ENCODE data around the gene SOWAHA. TPM values are rescaled to one million over a fixed set of nuclear protein-coding genes. Genes with fewer than 3 reads are reported as not detected.

The SOWAHA gene
- total RNA-seq, 1 donor from 2014 or later, result not detected

GRCh38 chr5:132815454-132815853, 2.4 kb downstream of the SOWAHA start:
- H3K36me3 ChIP-seq, result no peaks in the 10 kb centered on the region
- peaks cover 8 to 10% of the 10 kb centered on the region in 2 donors for H3K4me1 ChIP-seq
- no peaks in the 10 kb centered on the region for H3K9me3 ChIP-seq
- no peak for DNase-seq (ENCODE audit: low spot score in 2 of 2)
- H3K27ac ChIP-seq, result no peak overlapping the region
- no peak overlapping the region for H3K4me3 ChIP-seq
- peaks cover 5% of the 10 kb centered on the region for H3K27me3 ChIP-seq
- TF ChIP-seq CTCF (IDR thresholded peaks at IDR 0.05), result no peak
- intact Hi-C loops (cut with DNase I), result no loop called here

GRCh38 chr5:132816083-132816482, 3.0 kb downstream of the SOWAHA start:
- intact Hi-C loops (cut with DNase I), result no loop called here

GRCh38 chr5:132816554-132816953, 3.5 kb downstream of the SOWAHA start:
- DNase-seq (ENCODE audit: low spot score in 2 of 2), result peak in 1 of 2 donors; percentile 12
- Histone ChIP-seq H3K36me3 (no peaks in the 10 kb centered on the region), H3K27me3 (peaks cover 5% of the 10 kb centered on the region), H3K4me1 (peaks cover 8 to 10% of the 10 kb centered on the region in 2 donors), H3K4me3 (no peak overlapping the region), H3K27ac (no peak overlapping the region), H3K9me3 (no peaks in the 10 kb centered on the region)
- no peak for TF ChIP-seq CTCF (IDR thresholded peaks at IDR 0.05)
- intact Hi-C loops (cut with DNase I), result no loop called here

More at GRCh38 chr5:132816083-132816482, 3.0 kb downstream of the SOWAHA start:
- H3K9me3 ChIP-seq, result no peaks in the 10 kb centered on the region
- H3K27me3 ChIP-seq, result peaks cover 5% of the 10 kb centered on the region
- no peak overlapping the region for H3K27ac ChIP-seq
- peaks cover 8 to 10% of the 10 kb centered on the region in 2 donors for H3K4me1 ChIP-seq
- no peak for DNase-seq (ENCODE audit: low spot score in 2 of 2)
- H3K4me3 ChIP-seq, result no peak overlapping the region
- no peaks in the 10 kb centered on the region for H3K36me3 ChIP-seq
- TF ChIP-seq CTCF (IDR thresholded peaks at IDR 0.05), result no peak

GRCh38 chr5:132817011-132817410, 3.9 kb downstream of the SOWAHA start:
- Histone ChIP-seq H3K4me3 (no peak overlapping the region), H3K27ac (no peak overlapping the region), H3K9me3 (no peaks in the 10 kb centered on the region), H3K27me3 (peaks cover 5% of the 10 kb centered on the region), H3K4me1 (peaks cover 8 to 10% of the 10 kb centered on the region in 2 donors), H3K36me3 (no peaks in the 10 kb centered on the region)
- TF ChIP-seq CTCF (IDR thresholded peaks at IDR 0.05), result no peak
- intact Hi-C loops (cut with DNase I), result no loop called here
- no peak for DNase-seq (ENCODE audit: low spot score in 2 of 2)

GRCh38 chr5:132819468-132819867, 6.4 kb downstream of the SOWAHA start:
- no peaks in the 10 kb centered on the region for H3K27me3 ChIP-seq
- H3K36me3 ChIP-seq, result no peaks in the 10 kb centered on the region
- H3K27ac ChIP-seq, result no peak overlapping the region
- TF ChIP-seq CTCF (IDR thresholded peaks at IDR 0.05), result no peak
- no peak overlapping the region for H3K4me3 ChIP-seq
- intact Hi-C loops (cut with DNase I), result no loop called here
- peaks cover 5 to 8% of the 10 kb centered on the region in 2 donors for H3K4me1 ChIP-seq
- DNase-seq (ENCODE audit: low spot score in 2 of 2), result peak in 1 of 2 donors; percentile 55
- no peaks in the 10 kb centered on the region for H3K9me3 ChIP-seq

Measured in ascending aorta (tissue), 2 donors.